ENCODE results near the gene GLI3.

- TF ChIP-seq CTCF (conservative IDR thresholded peaks at IDR 0.05; ENCODE audit: low read length) (no peak), EZH2phosphoT487 (IDR thresholded peaks at IDR 0.05; ENCODE audit: borderline replicate concordance) (no peak)
Measured at GRCh38 chr7:41954976-41955375, 282.0 kb downstream of the GLI3 start.

Data from Loucy (cell line).